IPS-NIHi7 (cell line): ENCODE measurements around the gene TRANK1.
"Not testable (repeated sequence)": the region's sequence is repeated elsewhere in the genome, so short reads cannot be mapped to it uniquely, and the experiment has no call there.

Source experiments
- DNase-seq: peaks from one replicate; pipeline ENCODE4 v3.0.0; 2012; ENCODE audit warnings: mixed read lengths; ENCODE audit errors: extremely low spot score

TRANK1 gene

GRCh38 chr3:36920884-36921567 is 23.8 kb downstream of the TRANK1 start:
- DNase-seq, result no peak

GRCh38 chr3:36919439-36920160 is 25.3 kb downstream of the TRANK1 start:
- DNase-seq, result no peak

- DNase-seq, result no peak
Observed at GRCh38 chr3:36918050-36918449, 26.8 kb downstream of the TRANK1 start.

- no peak for DNase-seq
Observed at GRCh38 chr3:36911990-36912804, 32.7 kb downstream of the TRANK1 start.

GRCh38 chr3:36909666-36910065 is 35.2 kb downstream of the TRANK1 start:
- DNase-seq, result no peak

GRCh38 chr3:36909181-36909580 is 35.7 kb downstream of the TRANK1 start:
- no peak for DNase-seq

- no peak for DNase-seq
Observed at GRCh38 chr3:36908647-36909180, 36.1 kb downstream of the TRANK1 start.

GRCh38 chr3:36907911-36908646 is 36.8 kb downstream of the TRANK1 start:
- no peak for DNase-seq

- DNase-seq, result no peak
Observed at GRCh38 chr3:36906504-36907149, 38.2 kb downstream of the TRANK1 start.

- DNase-seq, result no peak
Observed at GRCh38 chr3:36905545-36905944, 39.3 kb downstream of the TRANK1 start.

- peak; percentile 74 for DNase-seq
Observed at GRCh38 chr3:36904641-36905040, 40.2 kb downstream of the TRANK1 start.

GRCh38 chr3:36904065-36904464 is 40.8 kb downstream of the TRANK1 start:
- DNase-seq, result not testable (repeated sequence)

GRCh38 chr3:36903119-36903882 is 41.6 kb downstream of the TRANK1 start:
- DNase-seq, result no peak

- no peak for DNase-seq
Observed at GRCh38 chr3:36901588-36901987, 43.3 kb downstream of the TRANK1 start.

GRCh38 chr3:36900474-36901443 is 44.1 kb downstream of the TRANK1 start:
- DNase-seq, result no peak

- DNase-seq, result no peak
Observed at GRCh38 chr3:36895496-36896409, 49.1 kb downstream of the TRANK1 start.

GRCh38 chr3:36894914-36895313 is 49.9 kb downstream of the TRANK1 start:
- DNase-seq, result no peak

- DNase-seq, result no peak
Observed at GRCh38 chr3:36893826-36894225, 51.0 kb downstream of the TRANK1 start.
